ENCODE results near the gene LDLRAD2.

DNA sequence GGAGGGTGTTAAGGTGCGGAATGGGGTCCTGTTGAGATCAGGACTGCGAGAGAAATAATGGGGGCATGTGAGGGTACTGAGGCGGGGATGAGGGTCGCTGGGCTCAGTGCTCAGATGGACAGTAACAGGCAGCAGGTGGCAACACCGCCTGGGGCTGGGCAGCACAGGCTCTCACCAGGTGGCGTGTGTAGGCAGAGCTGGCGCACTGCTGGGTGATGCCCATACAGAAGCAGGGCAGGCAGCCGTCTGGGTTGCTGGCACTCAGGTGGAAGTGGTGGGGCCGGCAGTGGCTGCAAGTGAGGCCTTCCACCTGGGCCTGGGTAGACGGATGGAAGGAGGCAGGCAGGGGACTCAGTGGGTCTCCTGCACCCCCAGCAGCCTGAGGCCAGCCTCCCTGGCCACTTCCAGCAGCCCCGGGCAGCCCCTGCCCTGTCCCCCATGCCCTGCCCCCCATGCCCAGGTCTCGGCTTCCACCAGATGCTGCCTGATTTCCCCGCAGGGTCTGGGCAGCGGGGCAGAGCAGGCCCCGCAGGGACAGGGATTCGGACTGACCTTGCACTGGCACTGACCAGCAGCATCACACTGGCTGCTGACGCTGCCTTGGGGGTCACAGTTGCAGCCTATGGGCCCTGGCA is 60.5 kb downstream of the LDLRAD2 start:
- TF ChIP-seq BHLHE40 (IDR thresholded peaks at IDR 0.05; ENCODE audit: low read depth, low read length), result no peak
- TF ChIP-seq, protein P1, sequence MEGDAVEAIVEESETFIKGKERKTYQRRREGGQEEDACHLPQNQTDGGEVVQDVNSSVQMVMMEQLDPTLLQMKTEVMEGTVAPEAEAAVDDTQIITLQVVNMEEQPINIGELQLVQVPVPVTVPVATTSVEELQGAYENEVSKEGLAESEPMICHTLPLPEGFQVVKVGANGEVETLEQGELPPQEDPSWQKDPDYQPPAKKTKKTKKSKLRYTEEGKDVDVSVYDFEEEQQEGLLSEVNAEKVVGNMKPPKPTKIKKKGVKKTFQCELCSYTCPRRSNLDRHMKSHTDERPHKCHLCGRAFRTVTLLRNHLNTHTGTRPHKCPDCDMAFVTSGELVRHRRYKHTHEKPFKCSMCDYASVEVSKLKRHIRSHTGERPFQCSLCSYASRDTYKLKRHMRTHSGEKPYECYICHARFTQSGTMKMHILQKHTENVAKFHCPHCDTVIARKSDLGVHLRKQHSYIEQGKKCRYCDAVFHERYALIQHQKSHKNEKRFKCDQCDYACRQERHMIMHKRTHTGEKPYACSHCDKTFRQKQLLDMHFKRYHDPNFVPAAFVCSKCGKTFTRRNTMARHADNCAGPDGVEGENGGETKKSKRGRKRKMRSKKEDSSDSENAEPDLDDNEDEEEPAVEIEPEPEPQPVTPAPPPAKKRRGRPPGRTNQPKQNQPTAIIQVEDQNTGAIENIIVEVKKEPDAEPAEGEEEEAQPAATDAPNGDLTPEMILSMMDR (IDR thresholded peaks at IDR 0.05), result no peak
- TF ChIP-seq USF2 (IDR thresholded peaks at IDR 0.05), result no peak
- no peak for TF ChIP-seq MAZ (IDR thresholded peaks at IDR 0.05; ENCODE audit: borderline replicate concordance, low read depth, low read length)
- TF ChIP-seq RAD21 (conservative IDR thresholded peaks at IDR 0.05 in 1 of 2, IDR thresholded peaks at IDR 0.05 in 1 of 2), result no peak
- TF ChIP-seq HOXB13 (CRISPR knock-in tag; IDR thresholded peaks at IDR 0.05; ENCODE audit: low read depth), result no peak
- TF ChIP-seq HDAC2 (IDR thresholded peaks at IDR 0.05), result no peak
- TF ChIP-seq HOXA7 (CRISPR knock-in tag; IDR thresholded peaks at IDR 0.05), result no peak
- TF ChIP-seq SMC3 (IDR thresholded peaks at IDR 0.05), result no peak
- no peak for TF ChIP-seq EP300 (IDR thresholded peaks at IDR 0.05)

Measured in A549 (cell line).